ENCODE data around the gene SLC6A18. TPM values are rescaled to one million over a fixed set of nuclear protein-coding genes. Genes with fewer than 3 reads are reported as not detected.
A peak's percentile ranks its signal among the peaks of the same experiment; 100 is the strongest.

SLC6A18 gene
- total and polyA plus RNA-seq, 2 of the 4 experiments (the other 2 are of a cell fraction), result not detected

DNA sequence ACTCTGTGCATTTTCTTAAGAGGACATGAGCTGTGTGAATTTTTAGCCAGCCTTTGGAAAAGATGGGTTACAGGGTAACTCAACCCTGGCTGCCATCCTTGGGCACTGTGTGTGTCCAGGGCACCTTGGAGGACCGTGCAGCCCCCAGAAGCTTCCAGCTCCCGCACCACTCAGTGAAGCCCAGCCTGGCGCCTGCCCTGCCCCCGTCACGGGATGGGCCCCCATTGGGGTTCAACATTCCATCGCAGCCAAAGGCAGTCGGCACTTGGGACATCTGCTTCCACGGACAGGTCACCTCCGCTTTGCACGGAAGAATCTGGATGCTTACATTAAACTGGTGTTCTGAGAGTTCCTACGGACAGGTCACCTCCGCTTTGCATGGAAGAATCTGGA lies 1.9 kb upstream of the SLC6A18 start:
- Histone ChIP-seq H2AK5ac (ENCODE audit: low read depth, low read length) (no peak overlapping the region), H4K20me1 (ENCODE audit: insufficient read depth, low read length) (no peaks in the 10 kb centered on the region), H3K18ac (ENCODE audit: low read depth, low read length) (no peak overlapping the region), H2BK20ac (ENCODE audit: low read depth, low read length) (no peak overlapping the region), H4K8ac (ENCODE audit: low read depth in 2 of 2, low read length in 2 of 2) (no peak overlapping the region), H3K23ac (ENCODE audit: low read depth, low read length) (no peak overlapping the region), H3K14ac (replicated peaks; ENCODE audit: low read depth, low read length) (no peak overlapping the region), H2BK120ac (ENCODE audit: low read depth, low read length) (no peak overlapping the region), H3K9me1 (ENCODE audit: insufficient read depth, low read length) (no peaks in the 10 kb centered on the region), H2BK5ac (ENCODE audit: low read depth, low read length, poor library complexity, severe bottlenecking) (no peak overlapping the region), H2BK15ac (ENCODE audit: low read depth, low read length) (no peak overlapping the region), H3K36me3 (ENCODE audit: control insufficient read depth, insufficient read depth, low read length) (no peaks in the 10 kb centered on the region), H3K27ac (ENCODE audit: insufficient read depth, low read length) (no peak overlapping the region), H4K5ac (ENCODE audit: low read depth, low read length) (no peak overlapping the region), H3K56ac (ENCODE audit: extremely low read depth, insufficient read depth, low read length) (no peak overlapping the region), H3K27me3 (ENCODE audit: control insufficient read depth, insufficient read depth, low read length) (no peaks in the 10 kb centered on the region; the same call in 1 of the 2 replicates), H4K91ac (ENCODE audit: insufficient read depth, low read depth, low read length) (no peak overlapping the region), H3K4me1 (ENCODE audit: control insufficient read depth, insufficient read depth, low read length) (no peaks in the 10 kb centered on the region; the same call in 1 of the 2 replicates), H3K4ac (ENCODE audit: low read depth, low read length) (no peak overlapping the region), H3K4me2 (ENCODE audit: low read depth, low read length) (no peak overlapping the region), H3K9ac (ENCODE audit: low read depth, low read length) (no peak overlapping the region), H3K9me3 (ENCODE audit: control insufficient read depth, insufficient read depth, low read length) (peaks cover 7% of the 10 kb centered on the region), H3K79me1 (ENCODE audit: low read depth in 1 of 2, low read length in 2 of 2) (no peaks in the 10 kb centered on the region), H3K4me3 (ENCODE audit: insufficient read depth, low read depth, low read length) (no peak overlapping the region), H2AK9ac (replicated peaks; ENCODE audit: low read depth, low read length, poor library complexity) (no peak overlapping the region), H2AFZ (replicated peaks; ENCODE audit: low read length, poor library complexity) (no peak overlapping the region)
- ChIA-PET CTCF (no interaction called here), POLR2A (ENCODE audit: unreplicated experiment) (no interaction called here)
- intact Hi-C loops (cut with micrococcal nuclease), result no loop called here
- dilution Hi-C loops (cut with HindIII; ENCODE audit: low sequenced_read_pairs, unreplicated experiment), result no loop called here
- DNase-seq, result no peak
- BruUV-seq (replicated peaks), result no TSS peak
- ATAC-seq (ENCODE audit: low read depth), result peak; percentile 50
- WGBS, 2 experiments (ENCODE audit: extremely low coverage in 2 of 2, insufficient read length in 1 of 2), result 11% methylated on average over 5 of the region's 12 CpGs; no CpG with 5 or more reads in 1 of the 2 experiments
- in situ Hi-C loops (cut with MboI; ENCODE audit: low sequenced_read_pairs), result no loop called here
- no peak for TF ChIP-seq CEBPB (IDR thresholded peaks at IDR 0.05; ENCODE audit: low read depth, low read length)
- TF ChIP-seq RAD21 (IDR thresholded peaks at IDR 0.05; ENCODE audit: low read length), result no peak
- no peak for TF ChIP-seq RFX5 (IDR thresholded peaks at IDR 0.05; ENCODE audit: low read depth, low read length)
- no peak for TF ChIP-seq FOS (IDR thresholded peaks at IDR 0.05; ENCODE audit: low read depth, low read length)
- TF ChIP-seq USF2 (IDR thresholded peaks at IDR 0.05; ENCODE audit: low read depth, low read length), result no peak
- TF ChIP-seq CTCF (conservative IDR thresholded peaks at IDR 0.05; ENCODE audit: low read depth, low read length), result no peak
- TF ChIP-seq BHLHE40 (IDR thresholded peaks at IDR 0.05; ENCODE audit: low read depth, low read length), result no peak
